Endothelial cell (in vitro differentiated cells): ENCODE measurements around the gene SCD5. TPM values are rescaled to one million over a fixed set of nuclear protein-coding genes. Genes with fewer than 3 reads are reported as not detected.

Experiments used
- DNase-seq: peaks from one replicate; pipeline ENCODE4 v3.0.0; 2021; ENCODE audit warnings: low spot score
- H3K27ac Mint-ChIP-seq: one replicate; pipeline ENCODE4 v1.8.0; 2021; ENCODE audit warnings: mixed read lengths, inconsistent platforms; ENCODE audit not compliant: unreplicated experiment
- H3K27me3 Mint-ChIP-seq: one replicate; pipeline ENCODE4 v1.8.0; 2021; ENCODE audit warnings: mild to moderate bottlenecking, moderate library complexity, mixed read lengths, inconsistent platforms; ENCODE audit not compliant: unreplicated experiment
- H3K36me3 Mint-ChIP-seq: one replicate; pipeline ENCODE4 v1.8.0; 2021; ENCODE audit warnings: mild to moderate bottlenecking, low read depth, mixed read lengths, inconsistent platforms; ENCODE audit not compliant: unreplicated experiment
- H3K4me1 Mint-ChIP-seq: one replicate; pipeline ENCODE4 v1.8.0; 2021; ENCODE audit warnings: mild to moderate bottlenecking, mixed read lengths, inconsistent platforms; ENCODE audit not compliant: unreplicated experiment
- H3K4me3 Mint-ChIP-seq: one replicate; pipeline ENCODE4 v1.8.0; 2021; ENCODE audit warnings: mild to moderate bottlenecking, mixed read lengths, inconsistent platforms; ENCODE audit not compliant: unreplicated experiment
- H3K9me3 Mint-ChIP-seq: one replicate; pipeline ENCODE4 v1.8.0; 2021; ENCODE audit warnings: mixed read lengths, inconsistent platforms; ENCODE audit not compliant: unreplicated experiment
- CTCF ChIP-seq: fragments of 200-600 bp; sonication (generic); IDR thresholded peaks from one replicate; pipeline ENCODE4 v1.5.0; 2021; ENCODE audit warnings: antibody characterized with exemption; ENCODE audit not compliant: unreplicated experiment
- total RNA-seq: library from RNA; stranded (reverse); fragmentation: NEBNext Ultra II Directional; extraction: Animal tissue kit (Norgen Biotek cat#: 25700); gene quantifications from one replicate; pipeline ENCODE4 v1.2.1, GENCODE V29; 2021; ENCODE audit not compliant: unreplicated experiment

Gene SCD5
- total RNA-seq, 1 donor from 2014 or later: 0.38 TPM

GRCh38 chr4:82797405-82798111 is 1.0 kb downstream of the SCD5 start:
- TF ChIP-seq CTCF: no peak
- Mint-ChIP-seq H3K27me3 (peaks cover 30% of the 10 kb centered on the region), H3K27ac (no peak overlapping the region)

DNA sequence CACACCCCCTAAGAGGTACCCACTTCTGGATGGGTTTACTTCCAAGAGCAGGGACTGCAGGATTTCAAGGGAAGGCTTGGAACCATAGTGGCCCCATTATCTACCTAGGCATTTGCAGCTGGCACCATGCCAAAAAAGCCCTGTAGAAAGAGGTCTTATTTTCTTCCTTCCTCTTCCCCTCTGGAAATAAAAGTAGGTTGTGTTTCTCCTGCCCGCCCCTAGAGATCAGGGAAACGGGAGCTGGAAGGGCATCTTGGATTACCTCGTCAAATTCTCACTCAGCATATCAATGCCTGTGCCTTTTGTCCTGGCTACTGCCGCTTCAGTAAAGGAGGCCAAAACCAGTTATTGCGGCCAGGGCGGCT is 1.6 kb downstream of the SCD5 start:
- Mint-ChIP-seq H3K36me3 (no peaks in the 10 kb centered on the region), H3K9me3 (no peaks in the 10 kb centered on the region), H3K27ac (no peak overlapping the region), H3K4me3 (no peak overlapping the region), H3K4me1 (peaks cover 16% of the 10 kb centered on the region), H3K27me3 (peaks cover 29% of the 10 kb centered on the region)
- DNase-seq: no peak
- no peak for TF ChIP-seq CTCF

More at GRCh38 chr4:82797405-82798111, 1.0 kb downstream of the SCD5 start:
- no peak for DNase-seq
- H3K4me1 Mint-ChIP-seq: peaks cover 16% of the 10 kb centered on the region
- no peaks in the 10 kb centered on the region for H3K36me3 Mint-ChIP-seq
- peak overlapping the region; percentile 77 for H3K4me3 Mint-ChIP-seq
- H3K9me3 Mint-ChIP-seq: no peaks in the 10 kb centered on the region

GRCh38 chr4:82792912-82793649 is 5.5 kb downstream of the SCD5 start:
- Mint-ChIP-seq H3K27ac (no peak overlapping the region), H3K4me3 (no peak overlapping the region), H3K9me3 (no peaks in the 10 kb centered on the region), H3K27me3 (peaks cover 25% of the 10 kb centered on the region), H3K4me1 (peaks cover 8% of the 10 kb centered on the region), H3K36me3 (no peaks in the 10 kb centered on the region)
- no peak for TF ChIP-seq CTCF
- no peak for DNase-seq

DNA sequence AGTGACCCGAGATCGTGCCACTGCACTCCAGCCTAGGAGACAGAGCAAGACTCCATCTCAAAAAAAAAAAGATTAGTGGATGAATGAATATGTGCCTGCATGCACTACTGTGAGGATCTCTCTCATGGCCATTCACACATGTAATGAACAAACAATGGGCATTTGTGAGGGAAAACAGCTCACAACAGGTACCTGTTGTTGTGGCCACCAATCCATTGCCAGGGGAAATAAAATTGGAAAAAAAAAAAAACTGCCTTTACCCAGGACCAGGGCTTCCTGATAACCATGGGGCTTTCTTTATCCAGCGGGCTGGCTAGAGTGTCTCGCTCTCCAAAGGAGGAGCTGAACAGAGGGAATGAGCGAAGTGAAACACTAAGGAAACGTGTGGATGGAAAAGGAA is 7.4 kb downstream of the SCD5 start:
- no peaks in the 10 kb centered on the region for H3K36me3 Mint-ChIP-seq
- peaks cover 19% of the 10 kb centered on the region for H3K27me3 Mint-ChIP-seq
- H3K4me1 Mint-ChIP-seq: peaks cover 3% of the 10 kb centered on the region

More for the DNA sequence above, 7.4 kb downstream of the SCD5 start:
- Mint-ChIP-seq H3K27ac (no peak overlapping the region), H3K9me3 (no peaks in the 10 kb centered on the region), H3K4me3 (no peak overlapping the region)
- no peak for TF ChIP-seq CTCF
- no peak for DNase-seq
